ENCODE results near the gene DNLZ.
"Not testable (repeated sequence)": the region's sequence is repeated elsewhere in the genome, so short reads cannot be mapped to it uniquely, and the experiment has no call there.

The DNLZ gene

DNA sequence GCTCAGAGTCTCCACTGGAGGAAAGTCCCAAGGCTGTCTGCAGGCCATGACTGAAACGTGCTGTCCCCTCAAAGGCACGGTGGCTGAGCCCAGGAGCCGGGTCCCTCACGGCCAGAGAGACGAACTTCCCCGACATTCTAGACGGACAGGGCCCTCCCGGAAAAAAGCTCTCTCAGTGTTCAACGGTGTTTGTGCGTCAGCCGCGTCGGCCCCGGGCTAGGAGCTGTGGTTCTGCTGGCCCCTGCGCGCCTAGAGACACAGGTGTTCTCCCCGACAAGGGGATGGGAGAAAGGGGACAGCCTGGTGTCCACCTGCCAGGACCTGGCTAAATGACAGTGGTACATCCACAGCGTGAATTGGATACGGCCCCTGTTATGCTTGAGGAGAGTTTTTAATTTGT is 42.0 kb downstream of the DNLZ start:
- no peaks in the 10 kb centered on the region for H3K79me2 ChIP-seq
- no peak overlapping the region for H3K27ac ChIP-seq
- H3K9me3 ChIP-seq (ENCODE audit: control insufficient read depth, low read length): no peaks in the 10 kb centered on the region
- no peaks in the 10 kb centered on the region for H3K36me3 ChIP-seq (ENCODE audit: control insufficient read depth, insufficient read depth, low read length)
- no peaks in the 10 kb centered on the region for H3K4me1 ChIP-seq
- no peak overlapping the region for H3K4me2 ChIP-seq (ENCODE audit: low read length)
- H2AFZ ChIP-seq: no peak overlapping the region
- no peaks in the 10 kb centered on the region for H3K27me3 ChIP-seq (ENCODE audit: control insufficient read depth, insufficient read depth, low read length)
- TF ChIP-seq, protein P1, sequence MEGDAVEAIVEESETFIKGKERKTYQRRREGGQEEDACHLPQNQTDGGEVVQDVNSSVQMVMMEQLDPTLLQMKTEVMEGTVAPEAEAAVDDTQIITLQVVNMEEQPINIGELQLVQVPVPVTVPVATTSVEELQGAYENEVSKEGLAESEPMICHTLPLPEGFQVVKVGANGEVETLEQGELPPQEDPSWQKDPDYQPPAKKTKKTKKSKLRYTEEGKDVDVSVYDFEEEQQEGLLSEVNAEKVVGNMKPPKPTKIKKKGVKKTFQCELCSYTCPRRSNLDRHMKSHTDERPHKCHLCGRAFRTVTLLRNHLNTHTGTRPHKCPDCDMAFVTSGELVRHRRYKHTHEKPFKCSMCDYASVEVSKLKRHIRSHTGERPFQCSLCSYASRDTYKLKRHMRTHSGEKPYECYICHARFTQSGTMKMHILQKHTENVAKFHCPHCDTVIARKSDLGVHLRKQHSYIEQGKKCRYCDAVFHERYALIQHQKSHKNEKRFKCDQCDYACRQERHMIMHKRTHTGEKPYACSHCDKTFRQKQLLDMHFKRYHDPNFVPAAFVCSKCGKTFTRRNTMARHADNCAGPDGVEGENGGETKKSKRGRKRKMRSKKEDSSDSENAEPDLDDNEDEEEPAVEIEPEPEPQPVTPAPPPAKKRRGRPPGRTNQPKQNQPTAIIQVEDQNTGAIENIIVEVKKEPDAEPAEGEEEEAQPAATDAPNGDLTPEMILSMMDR (IDR thresholded peaks at IDR 0.05): no peak
- no peak overlapping the region for H3K4me3 ChIP-seq (ENCODE audit: low read depth, low read length)
- H3K9ac ChIP-seq: no peak overlapping the region

DNA sequence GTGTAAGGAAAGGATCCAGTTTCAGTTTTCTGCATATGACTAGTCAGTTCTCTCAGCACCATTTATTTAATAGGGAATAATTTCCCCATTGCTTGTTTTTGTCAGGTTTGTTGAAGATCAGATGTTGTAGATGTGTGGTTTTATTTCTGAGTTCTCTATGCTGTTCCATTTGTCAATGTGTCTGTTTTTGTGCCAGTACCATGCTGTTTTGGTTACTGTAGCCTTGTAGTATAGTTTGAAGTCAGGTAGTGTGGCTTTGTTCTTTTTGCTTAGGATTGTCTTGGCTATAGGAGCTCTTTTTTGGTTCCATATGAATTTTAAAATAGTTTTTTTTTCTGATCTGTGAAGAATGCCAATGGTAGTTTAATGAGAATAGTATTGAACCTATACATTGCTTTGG is 42.6 kb downstream of the DNLZ start:
- H3K79me2 ChIP-seq; H3K9ac ChIP-seq; H3K4me1 ChIP-seq; H3K9me3 ChIP-seq (ENCODE audit: control insufficient read depth, low read length); H3K27ac ChIP-seq; H2AFZ ChIP-seq; H3K4me3 ChIP-seq (ENCODE audit: low read depth, low read length); H3K27me3 ChIP-seq (ENCODE audit: control insufficient read depth, insufficient read depth, low read length); H3K4me2 ChIP-seq (ENCODE audit: low read length); H3K36me3 ChIP-seq (ENCODE audit: control insufficient read depth, insufficient read depth, low read length): not testable (repeated sequence)

DNA sequence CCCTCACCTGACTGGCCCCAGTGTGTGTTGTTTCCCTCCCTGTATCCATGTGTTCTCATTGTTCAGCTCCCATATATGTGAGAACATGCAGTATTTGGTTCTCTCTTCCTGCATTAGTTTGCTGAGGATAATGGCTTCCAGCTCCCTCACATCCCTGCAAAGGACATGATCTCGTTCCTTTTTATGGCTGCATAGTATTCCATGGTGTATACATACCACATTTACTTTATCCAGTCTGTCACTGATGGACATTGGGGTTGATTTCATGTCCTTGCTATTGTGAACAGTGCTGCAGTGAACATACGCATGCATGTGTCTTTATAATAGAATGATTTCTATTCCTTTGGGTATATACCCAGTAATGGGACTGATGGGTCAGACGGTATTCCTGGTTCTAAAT is 43.6 kb downstream of the DNLZ start:
- H3K9ac ChIP-seq; H3K4me3 ChIP-seq (ENCODE audit: low read depth, low read length); H3K27me3 ChIP-seq (ENCODE audit: control insufficient read depth, insufficient read depth, low read length); H3K79me2 ChIP-seq; H2AFZ ChIP-seq; H3K36me3 ChIP-seq (ENCODE audit: control insufficient read depth, insufficient read depth, low read length); H3K4me1 ChIP-seq; H3K27ac ChIP-seq; H3K9me3 ChIP-seq (ENCODE audit: control insufficient read depth, low read length); H3K4me2 ChIP-seq (ENCODE audit: low read length): not testable (repeated sequence)

DNA sequence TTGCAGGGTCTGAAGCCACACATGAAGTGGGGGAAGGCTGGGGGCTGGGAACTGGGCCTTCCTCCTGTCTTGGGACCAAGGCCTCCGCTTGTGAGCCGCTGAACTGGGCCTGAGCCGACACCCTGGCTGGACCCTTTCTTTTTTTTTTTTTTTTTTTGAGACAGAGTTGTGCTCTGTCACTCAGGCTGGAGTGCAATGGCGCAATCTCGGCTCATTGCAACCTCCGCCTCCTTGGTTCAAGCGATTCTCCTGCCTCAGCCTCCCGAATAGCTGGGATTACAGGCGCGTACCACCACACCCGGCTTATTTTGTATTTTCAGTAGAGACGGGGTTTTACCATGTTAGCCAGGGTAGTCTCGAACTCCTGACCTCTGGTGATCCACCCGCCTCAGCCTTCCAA is 44.3 kb downstream of the DNLZ start:
- H3K27me3 ChIP-seq (ENCODE audit: control insufficient read depth, insufficient read depth, low read length); H3K4me3 ChIP-seq (ENCODE audit: low read depth, low read length); H2AFZ ChIP-seq; H3K4me2 ChIP-seq (ENCODE audit: low read length); H3K9ac ChIP-seq; H3K79me2 ChIP-seq; H3K4me1 ChIP-seq; H3K9me3 ChIP-seq (ENCODE audit: control insufficient read depth, low read length); H3K27ac ChIP-seq; H3K36me3 ChIP-seq (ENCODE audit: control insufficient read depth, insufficient read depth, low read length): not testable (repeated sequence)

DNA sequence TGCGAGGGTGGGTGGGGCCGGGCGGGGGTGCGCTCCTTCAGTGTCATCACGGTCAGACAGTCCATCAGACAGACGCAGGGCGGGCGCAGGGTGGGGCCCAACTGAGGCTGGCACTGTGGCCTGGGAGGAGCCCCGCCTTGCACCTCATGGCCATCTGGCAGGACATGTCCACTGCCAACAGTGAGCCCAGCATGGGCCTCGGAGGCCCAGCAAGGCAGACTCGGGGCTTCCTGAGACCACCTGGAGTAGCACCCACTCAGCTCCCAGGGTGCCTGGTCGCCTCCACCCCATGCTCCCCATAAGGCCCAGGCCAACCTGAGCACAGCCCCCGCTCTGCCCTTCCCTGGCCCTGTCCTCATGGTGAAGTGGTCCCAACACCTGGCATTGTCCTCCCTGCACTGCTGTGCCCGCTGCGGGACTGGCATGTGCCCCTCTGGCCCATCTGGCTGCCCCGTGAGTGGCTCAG is 44.7 kb downstream of the DNLZ start:
- Histone ChIP-seq H3K4me1 (no peaks in the 10 kb centered on the region), H3K4me2 (ENCODE audit: low read length) (no peak overlapping the region), H3K36me3 (ENCODE audit: control insufficient read depth, insufficient read depth, low read length) (no peaks in the 10 kb centered on the region), H3K9ac (no peak overlapping the region), H3K4me3 (ENCODE audit: low read depth, low read length) (no peak overlapping the region), H3K27ac (no peak overlapping the region), H3K27me3 (ENCODE audit: control insufficient read depth, insufficient read depth, low read length) (no peaks in the 10 kb centered on the region), H3K79me2 (no peaks in the 10 kb centered on the region), H3K9me3 (ENCODE audit: control insufficient read depth, low read length) (no peaks in the 10 kb centered on the region), H2AFZ (no peak overlapping the region)
- TF ChIP-seq, protein P1 (IDR thresholded peaks at IDR 0.05): no peak

DNA sequence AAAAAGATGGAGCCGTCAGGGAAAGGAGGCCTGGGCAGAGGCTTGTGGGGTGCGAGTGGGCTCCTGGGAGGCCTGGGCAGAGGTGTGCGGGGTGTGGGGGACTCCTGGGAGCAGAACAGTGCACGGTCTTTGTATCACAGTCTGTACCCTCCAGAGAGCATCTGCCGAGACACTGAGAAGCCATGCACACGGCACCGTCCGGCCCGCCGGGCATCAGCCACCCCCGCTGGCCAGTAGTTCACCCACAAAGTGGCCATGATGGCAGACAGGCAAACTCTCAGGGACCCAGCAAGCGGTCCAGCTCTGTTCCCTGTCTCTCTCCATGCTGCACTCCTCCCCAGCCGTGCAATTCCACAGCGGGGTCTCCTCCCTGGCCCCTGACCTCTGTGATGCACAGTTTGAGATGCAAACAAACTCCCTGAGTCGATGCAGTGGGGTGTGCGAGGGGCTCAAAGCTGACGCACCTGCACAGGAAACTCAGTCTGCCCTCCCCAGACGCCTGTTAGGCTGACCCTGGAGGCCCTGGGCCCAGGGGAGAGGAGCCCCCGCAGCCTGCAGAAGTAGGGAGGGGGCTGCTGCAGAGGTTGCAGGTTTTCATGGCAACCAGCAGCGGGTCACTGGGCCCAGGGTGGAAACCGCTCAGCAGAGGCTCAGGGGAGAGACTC is 45.3 kb downstream of the DNLZ start:
- Histone ChIP-seq H3K79me2 (no peaks in the 10 kb centered on the region), H3K4me1 (no peaks in the 10 kb centered on the region), H3K27me3 (ENCODE audit: control insufficient read depth, insufficient read depth, low read length) (no peaks in the 10 kb centered on the region), H2AFZ (no peak overlapping the region), H3K9me3 (ENCODE audit: control insufficient read depth, low read length) (no peaks in the 10 kb centered on the region), H3K4me3 (ENCODE audit: low read depth, low read length) (no peak overlapping the region), H3K36me3 (ENCODE audit: control insufficient read depth, insufficient read depth, low read length) (no peaks in the 10 kb centered on the region), H3K9ac (no peak overlapping the region), H3K4me2 (ENCODE audit: low read length) (no peak overlapping the region), H3K27ac (no peak overlapping the region)
- TF ChIP-seq, protein P1 (IDR thresholded peaks at IDR 0.05): no peak
